Keratinocyte (primary cell): ENCODE results near the gene MYL4. TPM values are rescaled to one million over a fixed set of nuclear protein-coding genes. Genes with fewer than 3 reads are reported as not detected.

Experiments
- DNase-seq: peaks from one replicate; pipeline ENCODE4 v3.0.0-alpha.2; 2011; ENCODE audit warnings: low read depth, missing footprints, low spot score
- FAIRE-seq: peaks from 2 replicates; lab custom pipeline; 2011; peaks lifted over from hg19 to GRCh38; lab: Jason Lieb, UNC
- H2AFZ ChIP-seq: 2 replicates; pipeline ENCODE4 v1.6.0; 2012; ENCODE audit warnings: low read length, control low read depth, inconsistent platforms; ENCODE audit not compliant: control insufficient read depth
- H3K27ac ChIP-seq: 2 replicates; pipeline ENCODE4 v1.5.1; 2011; ENCODE audit warnings: low read length; ENCODE audit not compliant: control insufficient read depth, insufficient read depth
- H3K27me3 ChIP-seq: 3 replicates; pipeline ENCODE4 v1.6.0; 2011; ENCODE audit warnings: low read length; ENCODE audit not compliant: control insufficient read depth, insufficient read depth; ENCODE audit errors: extremely low read depth
- H3K36me3 ChIP-seq, 2 experiments: 2 replicates in 1 of 2; 3 replicates in 1 of 2; pipeline ENCODE4 v1.5.1; 2011; ENCODE audit warnings: low read length in 2 of 2, mild to moderate bottlenecking in 1 of 2; ENCODE audit not compliant: control insufficient read depth in 2 of 2, insufficient read depth in 2 of 2; ENCODE audit errors: extremely low read depth in 1 of 2
- H3K4me1 ChIP-seq: 3 replicates; pipeline ENCODE4 v1.5.1; 2011; ENCODE audit warnings: low read length; ENCODE audit not compliant: control insufficient read depth, insufficient read depth; ENCODE audit errors: extremely low read depth
- H3K4me2 ChIP-seq: 3 replicates; pipeline ENCODE4 v1.6.0; 2011; ENCODE audit warnings: low read depth, low read length; ENCODE audit not compliant: control insufficient read depth, insufficient read depth; ENCODE audit errors: extremely low read depth
- H3K4me3 ChIP-seq, 3 experiments: fragments of 200-600 bp in 1 of 3; sonication (generic) in 1 of 3; 2 replicates in 2 of 3; 3 replicates in 1 of 3; pipeline ENCODE4 v1.5.1; 2011 to 2016; ENCODE audit warnings: low read length in 3 of 3, mild to moderate bottlenecking in 3 of 3, control low read depth in 2 of 3, inconsistent platforms in 1 of 3, low read depth in 1 of 3, mixed read lengths in 1 of 3, mixed run types in 1 of 3, moderate library complexity in 1 of 3; ENCODE audit not compliant: control insufficient read depth in 2 of 3, insufficient read depth in 2 of 3; ENCODE audit errors: extremely low read depth in 1 of 3
- H3K79me2 ChIP-seq: 2 replicates; pipeline ENCODE4 v1.6.0; 2012; ENCODE audit warnings: low read length; ENCODE audit not compliant: control insufficient read depth, insufficient read depth
- H3K9ac ChIP-seq: 3 replicates; pipeline ENCODE4 v1.6.0; 2011; ENCODE audit warnings: low read length; ENCODE audit not compliant: control insufficient read depth, insufficient read depth; ENCODE audit errors: extremely low read depth
- H3K9me1 ChIP-seq: 3 replicates; pipeline ENCODE4 v1.6.0; 2011; ENCODE audit warnings: low read length; ENCODE audit not compliant: control insufficient read depth, insufficient read depth; ENCODE audit errors: extremely low read depth
- H3K9me3 ChIP-seq: 2 replicates; pipeline ENCODE4 v1.5.1; 2012; ENCODE audit warnings: low read depth, low read length; ENCODE audit not compliant: control insufficient read depth
- H4K20me1 ChIP-seq: 3 replicates; pipeline ENCODE4 v1.6.0; 2011; ENCODE audit warnings: low read length; ENCODE audit not compliant: control insufficient read depth, insufficient read depth; ENCODE audit errors: extremely low read depth
- EZH2 ChIP-seq: IDR thresholded peaks from one replicate; pipeline ENCODE4 v1.6.1; 2012; ENCODE audit warnings: inconsistent platforms, mild to moderate bottlenecking, low read length, moderate library complexity
- dilution Hi-C: fragments of 300-500 bp; cut with MboI; formaldehyde crosslinking; loops from one replicate; pipeline ENCODE4 v1.7.0; 2020; ENCODE audit warnings: low sequenced_read_pairs; ENCODE audit not compliant: extremely low pct_ligation_motif_present
- polyA plus RNA-seq, 5 experiments: library from polyadenylated mRNA; depleted of rRNA in 3 of 5; stranded (reverse) in 3 of 5; stranded (forward) in 1 of 5; unstranded in 1 of 5; fragments of >200 nt; gene quantifications; 1 replicate in 1 of 5; 2 replicates in 3 of 5; 3 replicates in 1 of 5; pipeline versions ENCODE4 v1.2.1 to v1.2.3, GENCODE V29; 2011 to 2012; ENCODE audit warnings: missing spikeins in 2 of 5, low read depth in 1 of 5, low replicate concordance in 1 of 5
- TF ChIP-seq, protein P1 (sequence below), 3 experiments: IDR thresholded peaks in 1 of 3; conservative IDR thresholded peaks in 1 of 3; optimal IDR thresholded peaks in 1 of 3; 2 replicates in 2 of 3; 3 replicates in 1 of 3; pipeline versions ENCODE3 to v1.5.1; 2011; ENCODE audit warnings: low read length in 3 of 3, mild to moderate bottlenecking in 3 of 3, moderate library complexity in 2 of 3, control low read depth in 1 of 3, inconsistent platforms in 1 of 3; ENCODE audit not compliant: insufficient read depth in 2 of 3; ENCODE audit errors: extremely low read depth in 1 of 3

MYL4 gene
- polyA plus RNA-seq, 1 donor (not counting 4 experiments of a cell fraction or from before 2014, with no cell fraction given), result not detected

DNA sequence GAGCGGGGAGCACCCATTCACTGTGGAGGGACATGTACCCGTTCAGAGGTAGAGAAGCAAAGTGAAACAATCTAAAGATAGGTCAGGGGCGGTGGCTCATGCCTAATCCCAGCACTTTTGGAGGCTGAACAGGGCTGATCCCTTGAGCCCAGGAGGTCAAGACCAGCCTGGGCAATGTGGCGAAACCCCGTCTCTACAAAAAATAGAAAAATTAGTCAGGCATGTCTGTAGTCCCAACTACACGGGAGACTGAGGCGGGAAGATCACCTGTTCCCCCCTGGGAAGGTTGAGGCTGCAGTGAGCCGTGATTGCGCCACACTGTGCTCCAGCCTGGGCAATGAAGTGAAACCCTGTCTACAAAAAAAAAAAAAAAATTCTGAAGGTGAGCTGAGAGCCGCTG, 21.7 kb downstream of the MYL4 start:
- Histone ChIP-seq H3K36me3 (no peaks in the 10 kb centered on the region), H3K27me3 (peaks cover 9% of the 10 kb centered on the region), H3K9me3 (no peaks in the 10 kb centered on the region), H3K79me2 (no peaks in the 10 kb centered on the region), H3K4me2 (no peak overlapping the region), H4K20me1 (no peaks in the 10 kb centered on the region), H3K27ac (no peak overlapping the region), H3K4me3 (no peak overlapping the region), H3K9me1 (no peaks in the 10 kb centered on the region), H3K9ac (no peak overlapping the region), H3K4me1 (peaks cover 8% of the 10 kb centered on the region), H2AFZ (no peak overlapping the region)
- DNase-seq, result no peak
- no peak for FAIRE-seq
- no peak for TF ChIP-seq EZH2
- dilution Hi-C loops, result no loop called here

DNA sequence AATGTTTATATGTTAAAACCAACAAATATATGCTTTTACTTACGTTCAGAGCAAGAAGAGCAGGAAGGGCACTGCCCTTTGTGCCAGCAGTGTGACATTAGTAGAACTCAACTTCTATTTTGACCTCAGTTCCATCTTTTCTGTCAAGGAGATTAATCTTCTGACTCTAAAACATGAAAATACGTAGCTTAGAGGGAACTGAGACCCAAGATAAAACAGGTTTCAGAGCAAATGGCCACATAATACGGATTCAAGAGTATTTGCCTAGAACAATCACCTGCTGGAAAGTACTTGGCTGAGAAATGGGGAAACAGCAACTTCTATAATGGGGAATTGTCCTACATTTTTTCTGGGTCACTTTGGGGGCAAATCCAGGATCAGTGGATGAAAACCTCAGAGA, 22.2 kb downstream of the MYL4 start:
- Histone ChIP-seq H4K20me1 (no peaks in the 10 kb centered on the region), H3K9ac (no peak overlapping the region), H3K4me1 (peaks cover 5% of the 10 kb centered on the region), H3K36me3 (no peaks in the 10 kb centered on the region), H3K4me3 (no peak overlapping the region), H3K27me3 (peaks cover 9% of the 10 kb centered on the region), H3K9me3 (no peaks in the 10 kb centered on the region), H3K79me2 (no peaks in the 10 kb centered on the region), H3K4me2 (no peak overlapping the region), H3K27ac (no peak overlapping the region), H2AFZ (no peak overlapping the region), H3K9me1 (no peaks in the 10 kb centered on the region)
- DNase-seq, result no peak
- TF ChIP-seq, protein P1, sequence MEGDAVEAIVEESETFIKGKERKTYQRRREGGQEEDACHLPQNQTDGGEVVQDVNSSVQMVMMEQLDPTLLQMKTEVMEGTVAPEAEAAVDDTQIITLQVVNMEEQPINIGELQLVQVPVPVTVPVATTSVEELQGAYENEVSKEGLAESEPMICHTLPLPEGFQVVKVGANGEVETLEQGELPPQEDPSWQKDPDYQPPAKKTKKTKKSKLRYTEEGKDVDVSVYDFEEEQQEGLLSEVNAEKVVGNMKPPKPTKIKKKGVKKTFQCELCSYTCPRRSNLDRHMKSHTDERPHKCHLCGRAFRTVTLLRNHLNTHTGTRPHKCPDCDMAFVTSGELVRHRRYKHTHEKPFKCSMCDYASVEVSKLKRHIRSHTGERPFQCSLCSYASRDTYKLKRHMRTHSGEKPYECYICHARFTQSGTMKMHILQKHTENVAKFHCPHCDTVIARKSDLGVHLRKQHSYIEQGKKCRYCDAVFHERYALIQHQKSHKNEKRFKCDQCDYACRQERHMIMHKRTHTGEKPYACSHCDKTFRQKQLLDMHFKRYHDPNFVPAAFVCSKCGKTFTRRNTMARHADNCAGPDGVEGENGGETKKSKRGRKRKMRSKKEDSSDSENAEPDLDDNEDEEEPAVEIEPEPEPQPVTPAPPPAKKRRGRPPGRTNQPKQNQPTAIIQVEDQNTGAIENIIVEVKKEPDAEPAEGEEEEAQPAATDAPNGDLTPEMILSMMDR (optimal IDR thresholded peaks at IDR 0.05 in 1 of 3, IDR thresholded peaks at IDR 0.05 in 1 of 3, conservative IDR thresholded peaks at IDR 0.05 in 1 of 3; ENCODE audit: extremely low read depth in 1 of 3, insufficient read depth in 2 of 3, low read length in 3 of 3), result no peak
- TF ChIP-seq EZH2, result no peak
- no peak for FAIRE-seq
- dilution Hi-C loops, result no loop called here

DNA sequence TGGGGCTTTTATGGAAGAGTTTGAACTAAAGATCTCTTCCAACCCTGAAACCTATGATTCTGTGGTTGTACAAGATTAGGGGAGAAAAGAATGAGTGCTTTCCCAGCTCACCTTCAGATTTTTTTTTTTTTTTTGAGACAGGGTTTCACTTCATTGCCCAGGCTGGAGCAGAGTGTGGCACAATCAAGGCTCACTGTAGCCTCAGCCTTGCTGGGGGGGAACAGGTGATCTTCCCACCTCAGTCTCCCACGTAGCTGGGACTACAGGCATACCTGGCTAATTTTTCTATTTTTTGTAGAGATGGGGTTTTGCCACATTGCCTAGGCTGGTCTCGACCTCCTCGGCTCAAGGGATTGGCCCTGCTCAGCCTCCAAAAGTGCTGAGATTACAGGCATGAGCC, 22.7 kb downstream of the MYL4 start:
- no peak for DNase-seq

More for the DNA sequence above, 22.7 kb downstream of the MYL4 start:
- no peaks in the 10 kb centered on the region for H3K9me1 ChIP-seq
- H3K9me3 ChIP-seq, result no peaks in the 10 kb centered on the region
- H3K4me3 ChIP-seq, result no peak overlapping the region
- no peak overlapping the region for H3K4me2 ChIP-seq
- H3K4me1 ChIP-seq, result peaks cover 5% of the 10 kb centered on the region
- H3K27ac ChIP-seq, result no peak overlapping the region
- H3K79me2 ChIP-seq, result no peaks in the 10 kb centered on the region
- dilution Hi-C loops, result no loop called here
- no peak for TF ChIP-seq EZH2
- TF ChIP-seq, protein P1 (optimal IDR thresholded peaks at IDR 0.05 in 1 of 3, IDR thresholded peaks at IDR 0.05 in 1 of 3, conservative IDR thresholded peaks at IDR 0.05 in 1 of 3; ENCODE audit: extremely low read depth in 1 of 3, insufficient read depth in 2 of 3, low read length in 3 of 3), result no peak
- H3K27me3 ChIP-seq, result peaks cover 9% of the 10 kb centered on the region
- no peak overlapping the region for H3K9ac ChIP-seq
- H3K36me3 ChIP-seq, result no peaks in the 10 kb centered on the region
- FAIRE-seq, result no peak
- no peak overlapping the region for H2AFZ ChIP-seq
- H4K20me1 ChIP-seq, result no peaks in the 10 kb centered on the region
